ENCODE measurements around the gene ITPK1. TPM values are rescaled to one million over a fixed set of nuclear protein-coding genes. Genes with fewer than 3 reads are reported as not detected.

The ITPK1 gene
- total and polyA plus RNA-seq, 2 experiments from 2014 or later, result 35.9 to 101 TPM

DNA sequence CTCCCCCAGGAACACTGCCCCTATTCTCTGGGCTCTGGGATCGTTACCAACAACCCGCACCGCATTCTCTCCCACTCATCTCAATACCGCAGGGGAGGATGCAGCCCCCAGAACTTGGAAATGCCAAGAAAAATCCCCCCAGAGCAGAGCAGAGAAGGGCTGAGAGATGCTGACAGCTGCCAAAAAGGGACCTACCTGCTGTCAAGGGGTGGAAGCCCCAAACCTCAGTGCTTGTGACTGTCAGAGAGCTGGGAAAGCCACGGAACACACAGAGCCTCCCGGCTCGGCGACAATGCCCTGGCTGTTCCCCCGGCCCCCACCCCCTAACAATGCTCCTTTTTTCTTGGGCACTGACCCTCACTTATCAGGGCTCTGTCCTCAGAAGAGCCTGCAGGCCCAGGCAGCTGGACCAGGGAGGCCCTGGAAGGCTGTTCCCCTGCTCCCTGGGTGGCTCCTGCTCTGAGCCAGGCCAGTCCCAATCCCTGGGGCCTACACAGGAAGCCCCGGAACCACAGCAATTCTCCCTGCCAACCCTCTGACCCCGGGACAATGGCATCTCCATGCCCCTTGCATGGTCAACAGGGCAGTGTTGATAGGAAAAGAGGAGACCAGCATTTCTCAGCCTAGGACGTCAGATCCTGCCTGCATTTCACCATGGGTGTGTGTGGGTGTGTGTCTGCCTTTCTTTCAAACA is 78.9 kb downstream of the ITPK1 start:
- peaks cover 75% of the 10 kb centered on the region for H3K4me1 Mint-ChIP-seq
- peaks cover 78% of the 10 kb centered on the region for H3K79me2 ChIP-seq (replicated peaks; ENCODE audit: insufficient read depth)

More for the DNA sequence above, 78.9 kb downstream of the ITPK1 start:
- no peak for ATAC-seq
- no peaks in the 10 kb centered on the region for H3K27me3 ChIP-seq (ENCODE audit: insufficient read depth)
- H3K4me3 ChIP-seq, result no peak overlapping the region
- Mint-ChIP-seq H3K27ac (peak overlapping the region; percentile 51; the same call in 1 of the 2 replicates), H3K4me3 (no peak overlapping the region), H3K27me3 (ENCODE audit: insufficient read depth, low read depth, poor library complexity) (peaks cover 25% of the 10 kb centered on the region), H3K36me3 (ENCODE audit: low read depth) (no peaks in the 10 kb centered on the region), H3K9me3 (no peaks in the 10 kb centered on the region; the same call in 2 of the 3 replicates)
- H3K4me2 ChIP-seq, result no peak overlapping the region; the same call in 1 of the 2 replicates
- no peaks in the 10 kb centered on the region for H3K36me3 ChIP-seq (ENCODE audit: insufficient read depth)
- no peak overlapping the region for H3K27ac ChIP-seq (ENCODE audit: low read depth)
- peaks cover 53% of the 10 kb centered on the region for H3K4me1 ChIP-seq (ENCODE audit: insufficient read depth)
- H3K9me2 ChIP-seq (ENCODE audit: insufficient read depth), result no peaks in the 10 kb centered on the region
- peaks cover 6% of the 10 kb centered on the region; the same call in 1 of the 2 replicates for H4K20me1 ChIP-seq (replicated peaks; ENCODE audit: insufficient read depth)
- no peaks in the 10 kb centered on the region for H3F3A ChIP-seq (replicated peaks; ENCODE audit: low read depth)
- no peak for DNase-seq (ENCODE audit: low spot score)
- TF ChIP-seq, protein P1, sequence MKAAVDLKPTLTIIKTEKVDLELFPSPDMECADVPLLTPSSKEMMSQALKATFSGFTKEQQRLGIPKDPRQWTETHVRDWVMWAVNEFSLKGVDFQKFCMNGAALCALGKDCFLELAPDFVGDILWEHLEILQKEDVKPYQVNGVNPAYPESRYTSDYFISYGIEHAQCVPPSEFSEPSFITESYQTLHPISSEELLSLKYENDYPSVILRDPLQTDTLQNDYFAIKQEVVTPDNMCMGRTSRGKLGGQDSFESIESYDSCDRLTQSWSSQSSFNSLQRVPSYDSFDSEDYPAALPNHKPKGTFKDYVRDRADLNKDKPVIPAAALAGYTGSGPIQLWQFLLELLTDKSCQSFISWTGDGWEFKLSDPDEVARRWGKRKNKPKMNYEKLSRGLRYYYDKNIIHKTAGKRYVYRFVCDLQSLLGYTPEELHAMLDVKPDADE (IDR thresholded peaks at IDR 0.05), result no peak
- TF ChIP-seq NANOG (IDR thresholded peaks at IDR 0.05; ENCODE audit: borderline replicate concordance) (no peak), EZH2phosphoT487 (IDR thresholded peaks at IDR 0.05; ENCODE audit: unreplicated experiment) (no peak), CREB1 (CRISPR knock-in tag; IDR thresholded peaks at IDR 0.05; ENCODE audit: low read depth) (no peak), JUNB (IDR thresholded peaks at IDR 0.05; ENCODE audit: unreplicated experiment) (no peak), ZNF331 (CRISPR knock-in tag; IDR thresholded peaks at IDR 0.05; ENCODE audit: low read depth) (no peak), CTCF (conservative IDR thresholded peaks at IDR 0.05; ENCODE audit: low read depth in 2 of 2) (no peak), POLR2AphosphoS5 (IDR thresholded peaks at IDR 0.05; ENCODE audit: low read depth) (no peak), REST (IDR thresholded peaks at IDR 0.05; ENCODE audit: unreplicated experiment) (no peak), EZH2 (IDR thresholded peaks at IDR 0.05; ENCODE audit: low read depth, unreplicated experiment) (no peak), ZNF114 (CRISPR knock-in tag; IDR thresholded peaks at IDR 0.05) (no peak), STAT1 (IDR thresholded peaks at IDR 0.05; ENCODE audit: unreplicated experiment) (no peak)
- TF ChIP-seq, protein P2, sequence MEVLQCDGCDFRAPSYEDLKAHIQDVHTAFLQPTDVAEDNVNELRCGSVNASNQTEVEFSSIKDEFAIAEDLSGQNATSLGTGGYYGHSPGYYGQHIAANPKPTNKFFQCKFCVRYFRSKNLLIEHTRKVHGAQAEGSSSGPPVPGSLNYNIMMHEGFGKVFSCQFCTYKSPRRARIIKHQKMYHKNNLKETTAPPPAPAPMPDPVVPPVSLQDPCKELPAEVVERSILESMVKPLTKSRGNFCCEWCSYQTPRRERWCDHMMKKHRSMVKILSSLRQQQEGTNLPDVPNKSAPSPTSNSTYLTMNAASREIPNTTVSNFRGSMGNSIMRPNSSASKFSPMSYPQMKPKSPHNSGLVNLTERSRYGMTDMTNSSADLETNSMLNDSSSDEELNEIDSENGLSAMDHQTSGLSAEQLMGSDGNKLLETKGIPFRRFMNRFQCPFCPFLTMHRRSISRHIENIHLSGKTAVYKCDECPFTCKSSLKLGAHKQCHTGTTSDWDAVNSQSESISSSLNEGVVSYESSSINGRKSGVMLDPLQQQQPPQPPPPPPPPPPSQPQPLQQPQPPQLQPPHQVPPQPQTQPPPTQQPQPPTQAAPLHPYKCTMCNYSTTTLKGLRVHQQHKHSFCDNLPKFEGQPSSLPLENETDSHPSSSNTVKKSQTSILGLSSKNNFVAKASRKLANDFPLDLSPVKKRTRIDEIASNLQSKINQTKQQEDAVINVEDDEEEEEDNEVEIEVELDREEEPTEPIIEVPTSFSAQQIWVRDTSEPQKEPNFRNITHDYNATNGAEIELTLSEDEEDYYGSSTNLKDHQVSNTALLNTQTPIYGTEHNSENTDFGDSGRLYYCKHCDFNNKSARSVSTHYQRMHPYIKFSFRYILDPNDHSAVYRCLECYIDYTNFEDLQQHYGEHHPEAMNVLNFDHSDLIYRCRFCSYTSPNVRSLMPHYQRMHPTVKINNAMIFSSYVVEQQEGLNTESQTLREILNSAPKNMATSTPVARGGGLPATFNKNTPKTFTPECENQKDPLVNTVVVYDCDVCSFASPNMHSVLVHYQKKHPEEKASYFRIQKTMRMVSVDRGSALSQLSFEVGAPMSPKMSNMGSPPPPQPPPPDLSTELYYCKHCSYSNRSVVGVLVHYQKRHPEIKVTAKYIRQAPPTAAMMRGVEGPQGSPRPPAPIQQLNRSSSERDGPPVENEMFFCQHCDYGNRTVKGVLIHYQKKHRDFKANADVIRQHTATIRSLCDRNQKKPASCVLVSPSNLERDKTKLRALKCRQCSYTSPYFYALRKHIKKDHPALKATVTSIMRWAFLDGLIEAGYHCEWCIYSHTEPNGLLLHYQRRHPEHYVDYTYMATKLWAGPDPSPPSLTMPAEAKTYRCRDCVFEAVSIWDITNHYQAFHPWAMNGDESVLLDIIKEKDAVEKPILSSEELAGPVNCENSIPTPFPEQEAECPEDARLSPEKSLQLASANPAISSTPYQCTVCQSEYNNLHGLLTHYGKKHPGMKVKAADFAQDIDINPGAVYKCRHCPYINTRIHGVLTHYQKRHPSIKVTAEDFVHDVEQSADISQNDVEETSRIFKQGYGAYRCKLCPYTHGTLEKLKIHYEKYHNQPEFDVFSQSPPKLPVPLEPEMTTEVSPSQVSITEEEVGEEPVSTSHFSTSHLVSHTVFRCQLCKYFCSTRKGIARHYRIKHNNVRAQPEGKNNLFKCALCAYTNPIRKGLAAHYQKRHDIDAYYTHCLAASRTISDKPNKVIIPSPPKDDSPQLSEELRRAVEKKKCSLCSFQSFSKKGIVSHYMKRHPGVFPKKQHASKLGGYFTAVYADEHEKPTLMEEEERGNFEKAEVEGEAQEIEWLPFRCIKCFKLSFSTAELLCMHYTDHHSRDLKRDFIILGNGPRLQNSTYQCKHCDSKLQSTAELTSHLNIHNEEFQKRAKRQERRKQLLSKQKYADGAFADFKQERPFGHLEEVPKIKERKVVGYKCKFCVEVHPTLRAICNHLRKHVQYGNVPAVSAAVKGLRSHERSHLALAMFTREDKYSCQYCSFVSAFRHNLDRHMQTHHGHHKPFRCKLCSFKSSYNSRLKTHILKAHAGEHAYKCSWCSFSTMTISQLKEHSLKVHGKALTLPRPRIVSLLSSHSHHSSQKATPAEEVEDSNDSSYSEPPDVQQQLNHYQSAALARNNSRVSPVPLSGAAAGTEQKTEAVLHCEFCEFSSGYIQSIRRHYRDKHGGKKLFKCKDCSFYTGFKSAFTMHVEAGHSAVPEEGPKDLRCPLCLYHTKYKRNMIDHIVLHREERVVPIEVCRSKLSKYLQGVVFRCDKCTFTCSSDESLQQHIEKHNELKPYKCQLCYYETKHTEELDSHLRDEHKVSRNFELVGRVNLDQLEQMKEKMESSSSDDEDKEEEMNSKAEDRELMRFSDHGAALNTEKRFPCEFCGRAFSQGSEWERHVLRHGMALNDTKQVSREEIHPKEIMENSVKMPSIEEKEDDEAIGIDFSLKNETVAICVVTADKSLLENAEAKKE (CRISPR knock-in tag; IDR thresholded peaks at IDR 0.05), result no peak
- H2AFZ ChIP-seq, result no peak overlapping the region

Data from GM23338 (cell line).